ENCODE measurements around the gene RETREG3. TPM values are rescaled to one million over a fixed set of nuclear protein-coding genes. Genes with fewer than 3 reads are reported as not detected.
"Not testable (repeated sequence)": the region's sequence is repeated elsewhere in the genome, so short reads cannot be mapped to it uniquely, and the experiment has no call there.

The RETREG3 gene, protein sequence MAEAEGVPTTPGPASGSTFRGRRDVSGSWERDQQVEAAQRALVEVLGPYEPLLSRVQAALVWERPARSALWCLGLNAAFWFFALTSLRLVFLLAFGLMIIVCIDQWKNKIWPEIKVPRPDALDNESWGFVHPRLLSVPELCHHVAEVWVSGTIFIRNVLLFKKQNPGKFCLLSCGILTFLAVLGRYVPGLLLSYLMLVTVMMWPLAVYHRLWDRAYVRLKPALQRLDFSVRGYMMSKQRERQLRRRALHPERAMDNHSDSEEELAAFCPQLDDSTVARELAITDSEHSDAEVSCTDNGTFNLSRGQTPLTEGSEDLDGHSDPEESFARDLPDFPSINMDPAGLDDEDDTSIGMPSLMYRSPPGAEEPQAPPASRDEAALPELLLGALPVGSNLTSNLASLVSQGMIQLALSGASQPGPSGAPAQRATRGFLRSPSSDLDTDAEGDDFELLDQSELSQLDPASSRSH
- 38.7 and 41.9 TPM in 2 replicates for total RNA-seq (2014; rRNA removed; shearing (Covaris generic))

- peak; percentile 98 for DNase-seq (ENCODE audit: low read depth)
These were observed at the start of gene RETREG3, which contains the start of gene TUBG1 for GRCh38 chr17:42609182-42609813. Gene RETREG3 (minus strand): TSS chr17:42609374. CDS start chr17:42609324, 50 bp downstream. Gene TUBG1 (plus strand): TSS chr17:42609683. CDS start chr17:42609738, 55 bp downstream.

DNA sequence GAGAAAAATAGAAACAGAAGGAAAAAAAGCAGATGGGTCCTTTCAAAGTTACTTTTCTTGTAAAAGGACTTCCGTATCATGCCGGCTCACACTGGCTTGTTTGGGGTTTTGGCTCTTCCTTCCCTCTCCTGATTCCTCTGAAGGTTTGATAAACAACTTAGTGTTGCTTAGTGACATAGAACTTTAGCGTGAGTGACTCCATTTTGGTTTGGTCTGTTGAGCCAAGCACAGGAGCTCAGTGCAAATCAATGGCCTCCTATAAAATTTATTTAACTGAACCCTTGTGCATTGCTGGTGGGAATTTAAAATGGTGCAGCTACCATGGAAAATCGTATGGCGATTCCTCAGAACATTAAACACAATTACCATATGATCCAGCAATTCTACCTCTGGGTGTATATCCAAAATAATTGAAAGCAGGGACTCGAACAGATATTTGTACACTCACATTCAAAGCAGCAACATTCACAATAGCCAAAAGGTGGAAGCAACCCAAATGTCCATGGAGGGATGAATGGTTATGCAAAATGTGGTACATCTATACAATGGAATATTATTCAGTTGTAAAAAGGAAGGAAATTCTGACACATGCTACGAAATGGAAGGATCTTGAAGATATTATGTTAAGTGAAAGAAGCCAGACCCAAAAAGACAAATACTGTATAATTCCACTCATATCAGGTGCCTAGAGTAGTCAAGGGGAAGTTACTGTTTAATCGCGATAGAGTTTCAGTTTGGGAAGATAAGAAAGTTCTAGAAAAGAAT, 48.8 kb upstream of the RETREG3 start:
- no peak for DNase-seq (ENCODE audit: low read depth)

- peak; percentile 90 for DNase-seq (ENCODE audit: low read depth)
These were observed 46.4 kb upstream of the RETREG3 start for GRCh38 chr17:42655528-42655927.

GRCh38 chr17:42653179-42654124, 44.3 kb upstream of the RETREG3 start:
- DNase-seq (ENCODE audit: low read depth), result peak; percentile 66

GRCh38 chr17:42651392-42651791, 42.2 kb upstream of the RETREG3 start:
- DNase-seq (ENCODE audit: low read depth), result no peak

GRCh38 chr17:42647778-42648177, 38.6 kb upstream of the RETREG3 start:
- peak; percentile 53 for DNase-seq (ENCODE audit: low read depth)

DNA sequence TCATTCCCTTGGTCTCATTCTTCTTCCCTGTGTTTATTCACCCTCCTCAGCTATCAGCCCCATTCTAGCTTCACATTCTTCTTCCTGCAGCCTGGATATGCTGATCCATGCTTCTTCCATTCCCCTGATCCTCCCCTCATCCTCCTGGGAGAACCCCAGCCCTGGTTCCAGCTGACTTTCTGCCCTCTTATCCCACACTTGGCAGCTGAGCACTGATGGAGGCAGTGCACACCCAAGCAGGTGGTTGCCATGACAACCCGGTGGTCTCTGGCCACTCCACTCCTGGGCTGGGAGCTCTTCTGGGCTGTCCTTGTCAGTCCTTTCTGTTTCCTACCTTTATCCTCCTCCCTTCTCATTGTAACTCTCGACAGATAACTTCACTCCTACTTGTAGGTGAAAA, 33.2 kb upstream of the RETREG3 start:
- no peak for DNase-seq (ENCODE audit: low read depth)

GRCh38 chr17:42640121-42640520, 30.9 kb upstream of the RETREG3 start:
- no peak for DNase-seq (ENCODE audit: low read depth)

GRCh38 chr17:42639525-42640113, 30.4 kb upstream of the RETREG3 start:
- no peak for DNase-seq (ENCODE audit: low read depth)

DNA sequence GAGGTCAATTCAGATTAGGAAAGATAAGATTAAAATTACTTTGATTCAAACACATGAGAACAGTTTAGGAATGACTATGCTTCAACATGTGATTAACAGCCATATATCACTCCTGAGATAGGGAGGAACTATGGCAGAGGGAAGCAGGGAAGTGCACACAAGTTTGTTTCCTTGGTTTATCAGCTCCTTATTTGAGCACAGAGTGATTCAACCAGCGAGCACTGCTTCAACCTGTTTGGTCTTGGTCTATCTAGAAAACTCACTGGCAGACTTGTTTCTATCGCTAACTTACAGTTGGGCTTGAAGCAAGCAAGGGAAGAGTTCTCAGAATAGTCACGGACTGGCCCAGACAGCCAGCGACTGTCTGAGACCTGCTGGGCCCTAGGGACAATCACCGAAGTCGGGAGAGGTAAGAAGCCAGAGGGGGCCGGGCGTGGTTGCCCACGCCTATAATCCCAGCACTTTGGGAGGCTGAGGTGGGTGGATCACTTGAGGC, 23.8 kb upstream of the RETREG3 start:
- DNase-seq (ENCODE audit: low read depth), result no peak

- no peak for DNase-seq (ENCODE audit: low read depth)
These were observed 20.3 kb upstream of the RETREG3 start for GRCh38 chr17:42629411-42630009.

GRCh38 chr17:42627032-42627764, 18.0 kb upstream of the RETREG3 start:
- not testable (repeated sequence) for DNase-seq (ENCODE audit: low read depth)

- peak; percentile 74 for DNase-seq (ENCODE audit: low read depth)
These were observed 14.8 kb upstream of the RETREG3 start for GRCh38 chr17:42623732-42624596.

- no peak for DNase-seq (ENCODE audit: low read depth)
These were observed 14.1 kb upstream of the RETREG3 start for GRCh38 chr17:42623271-42623670.

DNA sequence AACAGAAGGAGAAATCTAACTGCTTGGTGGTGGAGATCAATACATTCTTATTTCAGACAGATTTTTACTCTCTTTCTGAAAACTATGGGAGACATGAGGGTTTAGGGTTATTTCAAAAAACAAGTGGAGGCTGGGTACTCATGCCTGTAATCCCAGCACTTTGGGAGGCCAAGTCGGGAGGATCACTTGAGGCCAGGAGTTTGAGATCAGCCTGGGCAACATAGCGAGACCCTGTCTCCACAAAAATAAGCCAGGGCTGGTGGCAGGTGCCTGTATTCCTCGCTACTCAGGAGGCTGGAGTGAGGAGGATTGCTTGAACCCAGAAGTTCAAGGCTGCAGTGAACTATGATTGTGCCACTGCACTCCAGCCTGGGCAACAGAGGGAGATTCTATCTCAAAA, 12.8 kb upstream of the RETREG3 start:
- DNase-seq (ENCODE audit: low read depth), result not testable (repeated sequence)

- DNase-seq (ENCODE audit: low read depth), result peak; percentile 83
These were observed 9.4 kb upstream of the RETREG3 start for GRCh38 chr17:42618442-42619150.

DNA sequence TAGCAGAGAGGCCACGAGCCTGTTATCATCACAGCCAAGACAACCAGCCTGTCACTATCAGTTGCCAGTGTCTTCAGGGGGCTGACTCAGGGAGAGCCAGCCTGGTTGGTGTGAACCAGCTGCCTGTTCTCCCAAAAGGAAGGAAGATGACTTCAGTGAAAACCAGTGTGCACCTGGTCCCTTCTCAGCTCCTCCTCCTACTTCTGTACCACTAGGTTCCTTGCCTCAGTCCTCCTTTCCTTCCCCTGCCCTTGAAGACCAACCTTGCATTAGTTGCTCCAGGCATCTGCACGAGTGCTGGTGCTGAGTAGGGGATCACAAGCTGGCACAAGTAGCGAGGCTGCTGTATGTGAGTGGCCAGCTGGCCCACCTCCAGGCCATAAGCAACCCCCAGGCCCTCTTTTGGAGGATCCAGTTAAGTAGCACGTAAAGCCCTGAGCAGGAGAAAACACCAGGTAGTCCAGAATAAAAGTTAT, 8.8 kb upstream of the RETREG3 start:
- no peak for DNase-seq (ENCODE audit: low read depth)

Data from M059J (cell line).